ENCODE data around the gene AKR1C8. TPM values are rescaled to one million over a fixed set of nuclear protein-coding genes. Genes with fewer than 3 reads are reported as not detected.
"Not testable (repeated sequence)": the region's sequence is repeated elsewhere in the genome, so short reads cannot be mapped to it uniquely, and the experiment has no call there.

AKR1C8 gene
- total and polyA plus RNA-seq, 2 donors (not counting 1 experiment from before 2014, with no cell fraction given), result not detected

DNA sequence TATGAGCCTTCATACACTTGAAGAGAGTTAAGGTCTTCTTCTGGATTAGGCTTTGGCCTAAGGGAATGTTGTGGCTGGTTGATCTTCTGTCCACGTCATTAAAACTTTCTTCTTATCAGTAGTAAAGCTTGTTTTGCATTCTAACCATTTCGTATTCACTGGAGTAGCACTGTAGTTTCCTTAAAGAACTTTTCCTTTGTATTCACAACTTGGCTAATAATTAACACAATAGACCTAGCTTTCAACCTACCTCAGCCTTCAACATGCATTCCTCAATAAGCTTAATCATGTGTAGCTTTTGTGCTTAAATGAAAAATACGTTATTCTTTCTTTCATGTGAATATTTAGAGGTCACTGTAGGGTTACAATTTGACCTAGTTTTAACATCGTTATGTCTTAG is 42.8 kb downstream of the AKR1C8 start:
- Histone ChIP-seq H4K20me1 (ENCODE audit: control insufficient read depth, extremely low read depth, insufficient read depth, low read length) (no peaks in the 10 kb centered on the region), H2AFZ (ENCODE audit: low read length) (no peak overlapping the region), H3K4me2 (ENCODE audit: extremely low read depth, insufficient read depth, low read length) (no peak overlapping the region), H3K79me2 (ENCODE audit: control insufficient read depth, insufficient read depth, low read length) (no peaks in the 10 kb centered on the region), H3K27me3 (ENCODE audit: control insufficient read depth, insufficient read depth, low read length) (no peaks in the 10 kb centered on the region), H3K4me1 (ENCODE audit: control insufficient read depth, extremely low read depth, insufficient read depth, low read length) (no peaks in the 10 kb centered on the region), H3K9me3 (ENCODE audit: control insufficient read depth, insufficient read depth, low read depth, low read length) (no peaks in the 10 kb centered on the region), H3K36me3 (ENCODE audit: control insufficient read depth, insufficient read depth, low read length) (no peaks in the 10 kb centered on the region), H3K4me3 (replicated peaks in 1 of 4; ENCODE audit: control extremely low read depth in 1 of 4, insufficient read depth in 1 of 4, low read depth in 3 of 4, low read length in 4 of 4) (no peak overlapping the region), H3K9ac (ENCODE audit: insufficient read depth, low read length) (no peak overlapping the region), H3K27ac (ENCODE audit: insufficient read depth, low read length) (no peak overlapping the region)
- TF ChIP-seq, protein P1, sequence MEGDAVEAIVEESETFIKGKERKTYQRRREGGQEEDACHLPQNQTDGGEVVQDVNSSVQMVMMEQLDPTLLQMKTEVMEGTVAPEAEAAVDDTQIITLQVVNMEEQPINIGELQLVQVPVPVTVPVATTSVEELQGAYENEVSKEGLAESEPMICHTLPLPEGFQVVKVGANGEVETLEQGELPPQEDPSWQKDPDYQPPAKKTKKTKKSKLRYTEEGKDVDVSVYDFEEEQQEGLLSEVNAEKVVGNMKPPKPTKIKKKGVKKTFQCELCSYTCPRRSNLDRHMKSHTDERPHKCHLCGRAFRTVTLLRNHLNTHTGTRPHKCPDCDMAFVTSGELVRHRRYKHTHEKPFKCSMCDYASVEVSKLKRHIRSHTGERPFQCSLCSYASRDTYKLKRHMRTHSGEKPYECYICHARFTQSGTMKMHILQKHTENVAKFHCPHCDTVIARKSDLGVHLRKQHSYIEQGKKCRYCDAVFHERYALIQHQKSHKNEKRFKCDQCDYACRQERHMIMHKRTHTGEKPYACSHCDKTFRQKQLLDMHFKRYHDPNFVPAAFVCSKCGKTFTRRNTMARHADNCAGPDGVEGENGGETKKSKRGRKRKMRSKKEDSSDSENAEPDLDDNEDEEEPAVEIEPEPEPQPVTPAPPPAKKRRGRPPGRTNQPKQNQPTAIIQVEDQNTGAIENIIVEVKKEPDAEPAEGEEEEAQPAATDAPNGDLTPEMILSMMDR (conservative IDR thresholded peaks at IDR 0.05 in 1 of 2, IDR thresholded peaks at IDR 0.05 in 1 of 2; ENCODE audit: low read depth in 1 of 2, low read length in 2 of 2), result no peak
- TF ChIP-seq EZH2 (IDR thresholded peaks at IDR 0.05; ENCODE audit: low read length, missing control alignments), result no peak
- DNase-seq (ENCODE audit: low read depth in 2 of 2), result no peak

DNA sequence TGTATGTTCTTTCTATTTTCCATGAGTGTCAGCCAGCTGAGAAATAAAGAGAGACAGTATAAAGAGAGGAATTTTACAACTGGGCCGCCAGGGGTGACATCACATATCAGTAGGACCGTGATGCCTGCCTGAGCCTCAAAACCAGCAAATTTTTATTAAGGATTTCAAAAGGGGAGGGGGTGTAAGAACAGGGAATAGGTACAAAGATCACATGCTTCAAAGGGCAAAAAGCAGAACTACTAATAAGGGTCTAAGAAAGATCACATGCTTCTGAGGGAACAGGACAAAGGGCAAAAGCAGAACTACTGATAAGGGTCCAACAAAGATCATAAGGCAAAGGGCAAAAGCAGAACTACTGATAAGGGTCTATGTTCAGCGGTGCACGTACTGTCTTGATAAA is 47.3 kb downstream of the AKR1C8 start:
- not testable (repeated sequence) for H3K9ac ChIP-seq (ENCODE audit: insufficient read depth, low read length); H3K36me3 ChIP-seq (ENCODE audit: control insufficient read depth, insufficient read depth, low read length); H3K4me2 ChIP-seq (ENCODE audit: extremely low read depth, insufficient read depth, low read length); H2AFZ ChIP-seq (ENCODE audit: low read length); H3K27ac ChIP-seq (ENCODE audit: insufficient read depth, low read length); H4K20me1 ChIP-seq (ENCODE audit: control insufficient read depth, extremely low read depth, insufficient read depth, low read length); H3K4me3 ChIP-seq (replicated peaks in 1 of 4; ENCODE audit: control extremely low read depth in 1 of 4, insufficient read depth in 1 of 4, low read depth in 3 of 4, low read length in 4 of 4); H3K9me3 ChIP-seq (ENCODE audit: control insufficient read depth, insufficient read depth, low read depth, low read length); H3K79me2 ChIP-seq (ENCODE audit: control insufficient read depth, insufficient read depth, low read length); H3K4me1 ChIP-seq (ENCODE audit: control insufficient read depth, extremely low read depth, insufficient read depth, low read length); DNase-seq (ENCODE audit: low read depth in 2 of 2); H3K27me3 ChIP-seq (ENCODE audit: control insufficient read depth, insufficient read depth, low read length)

DNA sequence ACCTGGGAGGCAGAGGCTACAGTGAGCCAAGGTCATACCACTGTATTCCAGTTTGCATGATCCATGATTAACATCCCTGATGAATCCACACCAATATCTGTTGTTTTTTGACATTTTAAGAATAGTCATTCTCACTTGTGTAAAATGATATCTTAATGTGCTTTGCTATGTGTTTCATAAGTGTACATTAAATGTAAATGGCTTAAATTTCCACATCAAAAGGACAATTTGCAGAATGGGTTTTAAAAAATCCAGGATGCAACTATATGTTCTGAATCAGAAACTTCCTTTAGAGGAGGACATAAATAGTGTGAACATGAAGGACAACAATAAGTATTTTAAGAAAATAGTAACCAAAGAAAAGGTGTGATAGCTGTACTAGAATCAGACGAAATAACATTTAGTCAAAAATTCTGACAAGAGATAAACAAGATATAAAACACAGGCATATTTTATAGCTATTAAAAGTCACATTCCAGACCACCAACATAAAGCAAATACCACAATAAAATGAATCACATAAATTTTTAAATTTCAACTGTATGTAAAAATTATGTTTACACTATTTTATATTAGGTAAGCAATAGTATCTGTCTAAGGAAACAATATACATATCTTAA is 48.4 kb downstream of the AKR1C8 start:
- H3K27me3 ChIP-seq (ENCODE audit: control insufficient read depth, insufficient read depth, low read length), result no peaks in the 10 kb centered on the region
- H3K27ac ChIP-seq (ENCODE audit: insufficient read depth, low read length), result no peak overlapping the region
- DNase-seq (ENCODE audit: low read depth in 2 of 2), result no peak
- no peaks in the 10 kb centered on the region for H4K20me1 ChIP-seq (ENCODE audit: control insufficient read depth, extremely low read depth, insufficient read depth, low read length)
- H3K4me1 ChIP-seq (ENCODE audit: control insufficient read depth, extremely low read depth, insufficient read depth, low read length), result no peaks in the 10 kb centered on the region
- H3K4me3 ChIP-seq (replicated peaks in 1 of 4; ENCODE audit: control extremely low read depth in 1 of 4, insufficient read depth in 1 of 4, low read depth in 3 of 4, low read length in 4 of 4), result no peak overlapping the region
- no peak overlapping the region for H3K4me2 ChIP-seq (ENCODE audit: extremely low read depth, insufficient read depth, low read length)
- H2AFZ ChIP-seq (ENCODE audit: low read length), result no peak overlapping the region
- H3K9me3 ChIP-seq (ENCODE audit: control insufficient read depth, insufficient read depth, low read depth, low read length), result no peaks in the 10 kb centered on the region
- no peaks in the 10 kb centered on the region for H3K79me2 ChIP-seq (ENCODE audit: control insufficient read depth, insufficient read depth, low read length)
- TF ChIP-seq, protein P1 (conservative IDR thresholded peaks at IDR 0.05 in 1 of 2, IDR thresholded peaks at IDR 0.05 in 1 of 2; ENCODE audit: low read depth in 1 of 2, low read length in 2 of 2), result no peak
- TF ChIP-seq EZH2 (IDR thresholded peaks at IDR 0.05; ENCODE audit: low read length, missing control alignments), result no peak
- H3K36me3 ChIP-seq (ENCODE audit: control insufficient read depth, insufficient read depth, low read length), result no peaks in the 10 kb centered on the region
- H3K9ac ChIP-seq (ENCODE audit: insufficient read depth, low read length), result no peak overlapping the region

Data from fibroblast of lung (primary cell).